ENCODE results near the gene MPPED1. TPM values are rescaled to one million over a fixed set of nuclear protein-coding genes. Genes with fewer than 3 reads are reported as not detected.

MPPED1 gene
- polyA plus RNA-seq, 4 donors = 0.01 to 1.4 (median 0.40) TPM; not detected in 1

DNA sequence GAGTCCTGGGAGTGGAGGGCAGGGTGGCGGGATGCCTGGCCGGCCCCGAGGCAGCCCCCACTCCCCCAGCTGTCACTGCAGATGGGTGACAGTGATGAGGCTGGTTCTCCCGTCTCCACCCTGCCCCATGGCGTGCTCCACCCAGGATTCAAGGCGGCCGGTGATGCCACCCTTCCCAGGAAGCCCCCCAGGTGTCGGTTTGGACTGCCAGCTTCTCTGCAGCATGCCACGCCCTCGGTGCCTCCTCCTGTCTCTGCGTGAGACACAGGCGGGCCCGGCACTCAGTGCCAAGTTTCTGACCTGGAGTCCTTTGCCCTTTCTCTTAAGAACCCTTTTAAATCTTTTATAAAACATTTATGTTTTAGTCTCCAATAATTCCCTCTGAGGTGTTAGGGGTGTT lies 71.5 kb downstream of the MPPED1 start:
- Histone ChIP-seq H3K4me1 (ENCODE audit: control insufficient read depth in 3 of 3, insufficient read depth in 2 of 3, low read depth in 1 of 3, low read length in 2 of 3) (no peaks in the 10 kb centered on the region), H3K27ac (ENCODE audit: low read depth in 1 of 3, low read length in 2 of 3) (no peak overlapping the region), H3K9me3 (ENCODE audit: control insufficient read depth in 2 of 2, insufficient read depth in 1 of 2, low read depth in 1 of 2, low read length in 1 of 2) (no peaks in the 10 kb centered on the region), H3K27me3 (ENCODE audit: control insufficient read depth in 3 of 3, insufficient read depth in 3 of 3, low read length in 3 of 3) (no peaks in the 10 kb centered on the region), H3K36me3 (ENCODE audit: control insufficient read depth in 3 of 3, insufficient read depth in 2 of 3, low read depth in 1 of 3, low read length in 3 of 3) (no peaks in the 10 kb centered on the region), H3K4me3 (ENCODE audit: low read depth in 1 of 3, low read length in 3 of 3) (no peak overlapping the region)
- no peak for DNase-seq
- WGBS, 3 donors = 53 to 75% (median 54%) methylated on average over 12 to 13 of the region's 13 CpGs
- FAIRE-seq = no peak

DNA sequence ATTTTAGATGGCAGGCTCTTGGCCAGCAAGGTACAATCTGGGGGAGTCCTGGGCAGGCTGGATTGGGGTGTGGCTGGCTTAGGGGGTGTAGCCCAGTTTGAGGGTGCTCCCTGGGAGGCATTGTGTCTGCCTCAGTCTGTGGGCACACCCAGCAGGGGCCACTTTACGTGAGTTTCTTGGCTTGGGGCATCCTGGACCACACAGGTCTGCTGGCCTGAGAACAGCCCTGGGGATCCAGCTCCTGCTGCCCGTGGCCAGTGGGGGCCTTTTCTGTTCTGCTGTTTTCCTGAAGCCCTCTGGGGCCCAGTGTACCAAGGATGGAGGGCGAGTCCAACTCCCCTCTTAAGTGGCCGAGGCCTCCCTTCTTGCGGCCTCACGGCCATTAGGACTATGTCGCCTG lies 71.9 kb downstream of the MPPED1 start:
- 70 to 83% (median 72%) methylated on average over 7 of the region's 7 CpGs for WGBS, 3 donors
- H3K36me3 ChIP-seq (ENCODE audit: control insufficient read depth in 3 of 3, insufficient read depth in 2 of 3, low read depth in 1 of 3, low read length in 3 of 3) = no peaks in the 10 kb centered on the region
- DNase-seq (no peak), FAIRE-seq (no peak)
- no peak overlapping the region for H3K4me3 ChIP-seq (ENCODE audit: low read depth in 1 of 3, low read length in 3 of 3)
- H3K4me1 ChIP-seq (ENCODE audit: control insufficient read depth in 3 of 3, insufficient read depth in 2 of 3, low read depth in 1 of 3, low read length in 2 of 3) = no peaks in the 10 kb centered on the region
- no peaks in the 10 kb centered on the region for H3K9me3 ChIP-seq (ENCODE audit: control insufficient read depth in 2 of 2, insufficient read depth in 1 of 2, low read depth in 1 of 2, low read length in 1 of 2)
- H3K27ac ChIP-seq (ENCODE audit: low read depth in 1 of 3, low read length in 2 of 3) = no peak overlapping the region
- no peaks in the 10 kb centered on the region for H3K27me3 ChIP-seq (ENCODE audit: control insufficient read depth in 3 of 3, insufficient read depth in 3 of 3, low read length in 3 of 3)

DNA sequence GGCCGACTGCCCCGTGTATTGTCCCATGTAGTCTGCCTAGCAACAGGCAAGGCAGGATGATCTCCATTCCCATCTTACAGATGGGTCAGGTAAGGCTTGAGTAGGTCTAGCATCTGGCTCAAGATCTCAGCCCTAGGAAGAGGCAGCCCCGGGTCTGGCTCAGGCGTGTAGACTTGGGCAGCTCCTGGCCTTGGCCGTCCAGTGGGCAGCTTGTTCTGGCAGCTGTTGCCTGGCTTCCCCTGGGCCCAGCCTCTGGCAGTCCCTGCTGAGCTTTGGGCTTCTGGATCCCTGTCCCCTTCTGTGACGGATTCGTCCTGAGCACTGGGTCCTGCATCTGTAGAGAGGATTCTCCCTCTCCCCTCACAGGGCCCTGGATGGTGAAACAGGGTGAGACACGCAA lies 72.4 kb downstream of the MPPED1 start:
- Histone ChIP-seq H3K4me3 (ENCODE audit: low read depth in 1 of 3, low read length in 3 of 3) (no peak overlapping the region), H3K4me1 (ENCODE audit: control insufficient read depth in 3 of 3, insufficient read depth in 2 of 3, low read depth in 1 of 3, low read length in 2 of 3) (no peaks in the 10 kb centered on the region), H3K9me3 (ENCODE audit: control insufficient read depth in 2 of 2, insufficient read depth in 1 of 2, low read depth in 1 of 2, low read length in 1 of 2) (no peaks in the 10 kb centered on the region), H3K27ac (ENCODE audit: low read depth in 1 of 3, low read length in 2 of 3) (no peak overlapping the region), H3K36me3 (ENCODE audit: control insufficient read depth in 3 of 3, insufficient read depth in 2 of 3, low read depth in 1 of 3, low read length in 3 of 3) (no peaks in the 10 kb centered on the region), H3K27me3 (ENCODE audit: control insufficient read depth in 3 of 3, insufficient read depth in 3 of 3, low read length in 3 of 3) (no peaks in the 10 kb centered on the region)
- 77 to 85% (median 83%) methylated on average over 8 of the region's 8 CpGs for WGBS, 3 donors
- FAIRE-seq (no peak), DNase-seq (no peak)

DNA sequence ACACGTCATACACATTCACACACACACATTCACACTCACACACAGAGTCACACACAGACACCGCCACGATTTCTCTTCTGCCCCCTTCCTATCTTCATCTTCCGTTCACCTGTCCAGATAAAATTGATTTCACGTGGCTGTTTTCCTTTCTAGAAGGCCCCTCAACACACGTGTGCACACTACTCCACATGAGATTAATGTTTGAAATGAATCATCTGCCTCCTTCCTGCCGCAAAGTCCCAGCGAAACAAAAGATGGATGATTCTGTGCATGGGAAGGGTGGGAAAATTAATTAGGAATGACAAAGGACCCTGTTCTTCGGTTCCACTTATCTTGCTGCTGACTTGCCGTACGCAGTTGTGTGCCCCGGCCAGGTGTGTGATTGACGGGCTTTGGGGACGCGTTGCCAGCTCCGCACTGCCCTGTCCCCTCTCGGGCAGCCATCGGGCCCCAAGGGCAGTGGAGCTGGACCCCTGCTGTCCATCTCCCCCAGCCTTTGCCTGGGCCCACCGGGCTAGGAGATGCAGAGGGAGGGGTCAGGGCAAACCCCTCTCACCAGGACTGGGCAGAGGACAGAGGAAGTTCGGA lies 73.8 kb downstream of the MPPED1 start:
- WGBS, 3 donors = 66 to 68% (median 66%) methylated on average over 20 of the region's 20 CpGs
- no peaks in the 10 kb centered on the region for H3K9me3 ChIP-seq (ENCODE audit: control insufficient read depth in 2 of 2, insufficient read depth in 1 of 2, low read depth in 1 of 2, low read length in 1 of 2)
- no peak overlapping the region for H3K4me3 ChIP-seq (ENCODE audit: low read depth in 1 of 3, low read length in 3 of 3)
- no peak for FAIRE-seq
- no peaks in the 10 kb centered on the region for H3K27me3 ChIP-seq (ENCODE audit: control insufficient read depth in 3 of 3, insufficient read depth in 3 of 3, low read length in 3 of 3)
- no peak overlapping the region for H3K27ac ChIP-seq (ENCODE audit: low read depth in 1 of 3, low read length in 2 of 3)
- DNase-seq = no peak
- no peaks in the 10 kb centered on the region for H3K4me1 ChIP-seq (ENCODE audit: control insufficient read depth in 3 of 3, insufficient read depth in 2 of 3, low read depth in 1 of 3, low read length in 2 of 3)
- no peaks in the 10 kb centered on the region for H3K36me3 ChIP-seq (ENCODE audit: control insufficient read depth in 3 of 3, insufficient read depth in 2 of 3, low read depth in 1 of 3, low read length in 3 of 3)

- no peaks in the 10 kb centered on the region for H3K4me1 ChIP-seq (ENCODE audit: control insufficient read depth in 3 of 3, insufficient read depth in 2 of 3, low read depth in 1 of 3, low read length in 2 of 3)
- no peak for FAIRE-seq
- H3K27ac ChIP-seq (ENCODE audit: low read depth in 1 of 3, low read length in 2 of 3) = no peak overlapping the region
- H3K9me3 ChIP-seq (ENCODE audit: control insufficient read depth in 2 of 2, insufficient read depth in 1 of 2, low read depth in 1 of 2, low read length in 1 of 2) = no peaks in the 10 kb centered on the region
- no peaks in the 10 kb centered on the region for H3K36me3 ChIP-seq (ENCODE audit: control insufficient read depth in 3 of 3, insufficient read depth in 2 of 3, low read depth in 1 of 3, low read length in 3 of 3)
- no peaks in the 10 kb centered on the region for H3K27me3 ChIP-seq (ENCODE audit: control insufficient read depth in 3 of 3, insufficient read depth in 3 of 3, low read length in 3 of 3)
- 62 to 72% (median 67%) methylated on average over 19 of the region's 19 CpGs for WGBS, 3 donors
- DNase-seq = no peak
- no peak overlapping the region for H3K4me3 ChIP-seq (ENCODE audit: low read depth in 1 of 3, low read length in 3 of 3)
Measured at GRCh38 chr22:43487311-43488030, 75.7 kb downstream of the MPPED1 start.

- DNase-seq = no peak
- H3K27ac ChIP-seq (ENCODE audit: low read depth in 1 of 3, low read length in 2 of 3) = no peak overlapping the region
- no peak for FAIRE-seq
- 58 to 66% (median 64%) methylated on average over 26 of the region's 26 CpGs for WGBS, 3 donors
- H3K9me3 ChIP-seq (ENCODE audit: control insufficient read depth in 2 of 2, insufficient read depth in 1 of 2, low read depth in 1 of 2, low read length in 1 of 2) = no peaks in the 10 kb centered on the region
- H3K36me3 ChIP-seq (ENCODE audit: control insufficient read depth in 3 of 3, insufficient read depth in 2 of 3, low read depth in 1 of 3, low read length in 3 of 3) = no peaks in the 10 kb centered on the region
- H3K4me3 ChIP-seq (ENCODE audit: low read depth in 1 of 3, low read length in 3 of 3) = no peak overlapping the region
- no peaks in the 10 kb centered on the region for H3K27me3 ChIP-seq (ENCODE audit: control insufficient read depth in 3 of 3, insufficient read depth in 3 of 3, low read length in 3 of 3)
- H3K4me1 ChIP-seq (ENCODE audit: control insufficient read depth in 3 of 3, insufficient read depth in 2 of 3, low read depth in 1 of 3, low read length in 2 of 3) = no peaks in the 10 kb centered on the region
Measured at GRCh38 chr22:43488031-43488866, 76.4 kb downstream of the MPPED1 start.

GRCh38 chr22:43488937-43489336 lies 77.1 kb downstream of the MPPED1 start:
- no peaks in the 10 kb centered on the region for H3K4me1 ChIP-seq (ENCODE audit: control insufficient read depth in 3 of 3, insufficient read depth in 2 of 3, low read depth in 1 of 3, low read length in 2 of 3)
- DNase-seq (no peak), FAIRE-seq (no peak)
- no peaks in the 10 kb centered on the region for H3K27me3 ChIP-seq (ENCODE audit: control insufficient read depth in 3 of 3, insufficient read depth in 3 of 3, low read length in 3 of 3)
- 76 to 80% (median 77%) methylated on average over 10 of the region's 10 CpGs for WGBS, 3 donors
- H3K27ac ChIP-seq (ENCODE audit: low read depth in 1 of 3, low read length in 2 of 3) = no peak overlapping the region
- no peaks in the 10 kb centered on the region for H3K9me3 ChIP-seq (ENCODE audit: control insufficient read depth in 2 of 2, insufficient read depth in 1 of 2, low read depth in 1 of 2, low read length in 1 of 2)
- no peaks in the 10 kb centered on the region for H3K36me3 ChIP-seq (ENCODE audit: control insufficient read depth in 3 of 3, insufficient read depth in 2 of 3, low read depth in 1 of 3, low read length in 3 of 3)
- no peak overlapping the region for H3K4me3 ChIP-seq (ENCODE audit: low read depth in 1 of 3, low read length in 3 of 3)

GRCh38 chr22:43490311-43490710 lies 78.5 kb downstream of the MPPED1 start:
- DNase-seq (no peak), FAIRE-seq (no peak)
- no peaks in the 10 kb centered on the region for H3K9me3 ChIP-seq (ENCODE audit: control insufficient read depth in 2 of 2, insufficient read depth in 1 of 2, low read depth in 1 of 2, low read length in 1 of 2)
- no peak overlapping the region for H3K4me3 ChIP-seq (ENCODE audit: low read depth in 1 of 3, low read length in 3 of 3)
- no peaks in the 10 kb centered on the region for H3K36me3 ChIP-seq (ENCODE audit: control insufficient read depth in 3 of 3, insufficient read depth in 2 of 3, low read depth in 1 of 3, low read length in 3 of 3)
- 71 to 80% (median 79%) methylated on average over 7 of the region's 7 CpGs for WGBS, 3 donors
- no peak overlapping the region for H3K27ac ChIP-seq (ENCODE audit: low read depth in 1 of 3, low read length in 2 of 3)
- no peaks in the 10 kb centered on the region for H3K27me3 ChIP-seq (ENCODE audit: control insufficient read depth in 3 of 3, insufficient read depth in 3 of 3, low read length in 3 of 3)
- H3K4me1 ChIP-seq (ENCODE audit: control insufficient read depth in 3 of 3, insufficient read depth in 2 of 3, low read depth in 1 of 3, low read length in 2 of 3) = no peaks in the 10 kb centered on the region
